ENCODE results near the gene NR2C1.

GRCh38 chr12:94973221-94973620 lies 100.2 kb downstream of the NR2C1 start:
- no peak for TF ChIP-seq EZH2 (IDR thresholded peaks at IDR 0.05; ENCODE audit: insufficient read depth, low read length)
- no peak for TF ChIP-seq CTCF (IDR thresholded peaks at IDR 0.05; ENCODE audit: insufficient read depth, low read depth, low read length)

All from astrocyte (in vitro differentiated cells and primary cell).